Stimulated activated CD4-positive, alpha-beta T cell treated with anti-CD3 and anti-CD28 coated beads, Interleukin-12 subunit alpha, Interleukin-12 subunit beta, amount 100 ng/mL, for 24 hours (primary cell): ENCODE measurements around the gene NSUN2.

Experiments
- DNase-seq, 2 experiments: peaks; one replicate each; pipeline ENCODE4 v3.0.0-alpha.2; 2020; ENCODE audit warnings: low read depth in 2 of 2

Gene NSUN2

GRCh38 chr5:6644794-6645241 lies 12.0 kb upstream of the NSUN2 start:
- DNase-seq: no peak

GRCh38 chr5:6642655-6643054 lies 9.8 kb upstream of the NSUN2 start:
- no peak for DNase-seq

GRCh38 chr5:6638236-6638635 lies 5.4 kb upstream of the NSUN2 start:
- no peak for DNase-seq

- DNase-seq: no peak
These were observed 4.7 kb upstream of the NSUN2 start for GRCh38 chr5:6637590-6637989.

- DNase-seq: no peak
These were observed 4.2 kb upstream of the NSUN2 start for GRCh38 chr5:6637022-6637421.

DNA sequence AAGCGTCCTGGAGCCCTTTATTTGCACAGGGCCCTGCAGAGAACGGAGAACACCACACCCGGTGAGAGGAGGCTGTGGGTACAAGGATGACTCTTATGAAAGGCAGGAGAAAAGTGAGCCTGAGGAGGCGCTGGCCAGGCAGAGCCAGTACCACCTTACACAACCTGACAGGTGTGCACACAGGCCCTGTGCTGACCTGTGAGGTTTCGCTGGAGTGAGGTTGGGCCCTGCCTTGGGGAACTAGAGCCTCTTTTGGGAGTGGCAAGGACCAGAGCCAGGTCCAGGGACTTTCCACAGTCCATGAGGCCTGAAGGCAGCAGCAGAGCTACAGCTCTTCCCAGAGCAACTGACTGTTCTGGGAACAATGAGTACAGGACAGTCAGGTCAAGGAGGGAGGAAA lies 3.4 kb upstream of the NSUN2 start:
- DNase-seq: no peak

GRCh38 chr5:6634788-6635430 lies 2.1 kb upstream of the NSUN2 start:
- no peak for DNase-seq

DNA sequence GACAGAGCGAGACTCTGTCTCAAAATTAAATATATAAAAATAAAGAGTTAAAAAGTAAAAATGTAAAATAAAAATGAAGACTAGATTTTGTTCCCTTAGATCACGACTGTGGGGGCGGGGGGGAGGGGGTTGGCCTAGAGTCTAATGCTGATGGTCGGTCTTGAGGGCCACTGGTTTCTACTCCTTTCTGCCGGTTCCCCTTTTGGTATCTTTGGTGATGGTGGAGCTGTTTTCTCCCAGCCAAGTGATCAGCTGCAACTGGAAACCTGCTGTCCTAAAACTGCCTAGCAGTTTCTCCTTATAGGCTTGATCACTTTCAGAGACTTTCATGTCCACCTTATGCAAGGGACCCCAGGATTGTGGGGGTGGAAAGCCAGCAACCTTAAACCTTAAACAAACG lies 1.5 kb upstream of the NSUN2 start:
- no peak for DNase-seq

DNA sequence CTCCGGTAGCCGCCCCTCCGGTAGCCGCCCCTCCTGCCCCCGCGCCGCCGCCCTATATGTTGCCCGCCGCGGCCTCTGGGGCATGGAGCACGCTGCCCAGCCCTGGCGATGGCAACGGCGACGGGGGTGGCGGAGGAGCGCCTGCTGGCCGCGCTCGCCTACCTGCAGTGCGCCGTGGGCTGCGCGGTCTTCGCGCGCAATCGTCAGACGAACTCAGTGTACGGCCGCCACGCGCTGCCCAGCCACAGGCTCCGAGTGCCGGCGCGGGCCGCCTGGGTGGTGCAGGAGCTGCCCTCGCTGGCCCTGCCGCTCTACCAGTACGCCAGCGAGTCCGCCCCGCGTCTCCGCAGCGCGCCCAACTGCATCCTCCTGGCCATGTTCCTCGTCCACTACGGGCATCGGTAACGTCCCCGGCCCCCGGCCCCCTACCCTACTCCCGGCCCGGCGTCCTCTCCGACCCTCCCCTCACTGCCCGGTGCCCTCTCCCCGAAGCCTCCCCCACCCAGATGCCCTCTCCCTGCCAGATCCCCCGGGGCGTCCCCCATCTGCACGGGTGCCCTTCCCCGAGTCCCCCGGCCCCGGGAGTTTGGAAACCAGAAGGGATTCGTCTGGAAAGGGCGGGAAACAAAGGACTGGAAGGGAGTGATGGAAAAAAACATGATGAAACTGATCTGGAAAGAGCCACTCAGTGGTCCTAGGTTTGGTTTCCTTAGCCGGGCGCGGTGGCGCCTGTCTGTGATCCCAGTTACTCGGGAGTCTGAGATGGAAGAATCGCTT lies 813 bp upstream of the NSUN2 start:
- DNase-seq: no peak

- no peak for DNase-seq
These were observed 438 bp downstream of the NSUN2 start for GRCh38 chr5:6632324-6632887.

GRCh38 chr5:6631441-6631840 lies 1.4 kb downstream of the NSUN2 start:
- DNase-seq: no peak

DNA sequence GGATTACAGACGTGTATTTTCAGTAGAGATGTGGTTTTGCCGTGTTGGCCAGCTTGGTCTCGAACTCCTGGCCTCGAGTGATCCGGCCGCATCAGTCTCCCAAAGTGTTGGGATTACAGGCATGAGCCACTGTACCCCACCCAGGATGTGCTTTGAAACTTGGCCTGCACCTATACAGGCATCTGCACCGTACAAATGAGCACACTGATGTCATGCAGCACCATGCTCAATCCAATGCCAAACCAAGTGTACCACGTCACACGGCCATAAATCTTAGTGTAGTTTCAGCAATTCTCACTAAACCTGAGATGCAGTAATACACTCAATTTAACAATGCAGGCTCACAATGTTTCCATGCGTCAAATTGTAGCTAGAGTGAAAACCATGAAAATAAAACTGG lies 6.3 kb downstream of the NSUN2 start:
- no peak for DNase-seq

DNA sequence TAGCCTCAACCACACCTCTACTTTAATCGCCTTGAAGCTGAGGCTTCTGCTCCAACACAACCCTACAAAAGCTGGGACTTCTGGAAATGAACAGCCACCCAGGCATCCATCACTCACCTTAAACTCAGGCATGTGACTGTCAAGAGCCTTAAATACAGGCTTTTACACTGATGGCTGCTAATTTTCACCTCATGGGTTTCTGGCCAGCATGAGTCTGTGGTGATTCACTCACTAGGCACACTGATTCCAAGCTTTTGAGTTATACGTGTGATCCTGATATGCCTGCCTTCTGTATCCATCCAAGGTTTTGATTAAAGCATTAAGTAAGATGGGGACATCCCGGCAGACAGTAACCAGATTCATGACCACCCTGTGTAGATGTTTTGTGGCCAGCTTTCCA lies 8.9 kb downstream of the NSUN2 start:
- DNase-seq: no peak

GRCh38 chr5:6623228-6623627 lies 9.6 kb downstream of the NSUN2 start:
- no peak for DNase-seq

- no peak for DNase-seq
These were observed 16.2 kb downstream of the NSUN2 start for GRCh38 chr5:6616632-6617031.

GRCh38 chr5:6615034-6615815 lies 17.6 kb downstream of the NSUN2 start:
- DNase-seq: no peak

GRCh38 chr5:6611334-6612256 lies 21.2 kb downstream of the NSUN2 start:
- DNase-seq: no peak

DNA sequence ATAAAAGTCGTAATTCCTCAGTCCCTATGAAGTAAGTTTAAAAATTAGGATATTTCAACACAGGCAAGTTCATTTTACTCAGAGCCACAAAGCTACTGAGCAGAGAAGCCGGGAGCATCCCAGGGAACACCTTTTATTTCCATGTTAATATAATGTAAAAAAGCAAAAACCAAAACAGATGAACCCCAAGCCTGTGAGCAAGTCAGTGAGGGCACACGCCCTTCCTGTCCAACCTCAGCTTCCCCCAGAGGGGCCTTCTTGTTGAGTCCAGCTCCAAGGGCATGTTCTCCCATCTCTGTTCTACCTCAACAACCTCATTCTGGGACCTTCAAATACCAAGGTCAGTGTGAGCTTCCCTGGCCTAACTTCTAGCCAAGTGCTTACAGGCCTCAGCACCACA lies 24.8 kb downstream of the NSUN2 start:
- DNase-seq: no peak

GRCh38 chr5:6607559-6607936 lies 25.3 kb downstream of the NSUN2 start:
- DNase-seq: no peak

GRCh38 chr5:6606884-6607558 lies 25.8 kb downstream of the NSUN2 start:
- DNase-seq: no peak

GRCh38 chr5:6604946-6605345 lies 27.9 kb downstream of the NSUN2 start:
- DNase-seq: no peak
